Measurements from ENCODE around the gene TOM1L1. TPM values are rescaled to one million over a fixed set of nuclear protein-coding genes. Genes with fewer than 3 reads are reported as not detected.

Gene TOM1L1
- total and polyA plus RNA-seq, 4 donors = 21.4 to 119 (median 33.9) TPM

- H3K4me1 ChIP-seq (ENCODE audit: control insufficient read depth in 4 of 4, insufficient read depth in 4 of 4, low read length in 3 of 4) = no peaks in the 10 kb centered on the region
- H3K27me3 ChIP-seq (ENCODE audit: control insufficient read depth in 4 of 4, insufficient read depth in 4 of 4, low read length in 3 of 4) = no peaks in the 10 kb centered on the region
- TF ChIP-seq EGR1 (IDR thresholded peaks at IDR 0.05; ENCODE audit: low read depth in 2 of 2) (no peak), REST (IDR thresholded peaks at IDR 0.05) (no peak), HNF4A (conservative IDR thresholded peaks at IDR 0.05) (no peak), TAF1 (conservative IDR thresholded peaks at IDR 0.05) (no peak), YY1 (IDR thresholded peaks at IDR 0.05) (no peak), FOXA1 (IDR thresholded peaks at IDR 0.05) (no peak), GABPA (IDR thresholded peaks at IDR 0.05 in 1 of 2, conservative IDR thresholded peaks at IDR 0.05 in 1 of 2) (no peak), NR2F2 (IDR thresholded peaks at IDR 0.05) (no peak), SP1 (IDR thresholded peaks at IDR 0.05) (no peak), HNF4G (IDR thresholded peaks at IDR 0.05) (no peak), FOXA2 (IDR thresholded peaks at IDR 0.05) (no peak), JUND (IDR thresholded peaks at IDR 0.05) (no peak), CTCF (IDR thresholded peaks at IDR 0.05; ENCODE audit: low read depth, low read length, missing input control) (no peak), RAD21 (IDR thresholded peaks at IDR 0.05) (no peak), RXRA (IDR thresholded peaks at IDR 0.05) (no peak)
- TF ChIP-seq, protein P1, sequence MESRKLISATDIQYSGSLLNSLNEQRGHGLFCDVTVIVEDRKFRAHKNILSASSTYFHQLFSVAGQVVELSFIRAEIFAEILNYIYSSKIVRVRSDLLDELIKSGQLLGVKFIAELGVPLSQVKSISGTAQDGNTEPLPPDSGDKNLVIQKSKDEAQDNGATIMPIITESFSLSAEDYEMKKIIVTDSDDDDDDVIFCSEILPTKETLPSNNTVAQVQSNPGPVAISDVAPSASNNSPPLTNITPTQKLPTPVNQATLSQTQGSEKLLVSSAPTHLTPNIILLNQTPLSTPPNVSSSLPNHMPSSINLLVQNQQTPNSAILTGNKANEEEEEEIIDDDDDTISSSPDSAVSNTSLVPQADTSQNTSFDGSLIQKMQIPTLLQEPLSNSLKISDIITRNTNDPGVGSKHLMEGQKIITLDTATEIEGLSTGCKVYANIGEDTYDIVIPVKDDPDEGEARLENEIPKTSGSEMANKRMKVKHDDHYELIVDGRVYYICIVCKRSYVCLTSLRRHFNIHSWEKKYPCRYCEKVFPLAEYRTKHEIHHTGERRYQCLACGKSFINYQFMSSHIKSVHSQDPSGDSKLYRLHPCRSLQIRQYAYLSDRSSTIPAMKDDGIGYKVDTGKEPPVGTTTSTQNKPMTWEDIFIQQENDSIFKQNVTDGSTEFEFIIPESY (IDR thresholded peaks at IDR 0.05) = no peak
- TF ChIP-seq, protein P2, sequence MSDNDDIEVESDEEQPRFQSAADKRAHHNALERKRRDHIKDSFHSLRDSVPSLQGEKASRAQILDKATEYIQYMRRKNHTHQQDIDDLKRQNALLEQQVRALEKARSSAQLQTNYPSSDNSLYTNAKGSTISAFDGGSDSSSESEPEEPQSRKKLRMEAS (IDR thresholded peaks at IDR 0.05) = no peak
- TF ChIP-seq, protein P3, sequence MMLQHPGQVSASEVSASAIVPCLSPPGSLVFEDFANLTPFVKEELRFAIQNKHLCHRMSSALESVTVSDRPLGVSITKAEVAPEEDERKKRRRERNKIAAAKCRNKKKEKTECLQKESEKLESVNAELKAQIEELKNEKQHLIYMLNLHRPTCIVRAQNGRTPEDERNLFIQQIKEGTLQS (IDR thresholded peaks at IDR 0.05) = no peak
- H3K9ac ChIP-seq (ENCODE audit: low read depth in 1 of 2, low read length in 2 of 2) = no peak overlapping the region
- no peak overlapping the region for H3K27ac ChIP-seq (ENCODE audit: low read depth in 1 of 2, low read length in 2 of 2)
- H3K9me3 ChIP-seq (ENCODE audit: control insufficient read depth in 4 of 4, low read length in 3 of 4) = no peaks in the 10 kb centered on the region
- H3K4me3 ChIP-seq (ENCODE audit: low read depth in 1 of 3, low read length in 3 of 3) = no peak overlapping the region
- no peak for DNase-seq (ENCODE audit: low spot score)
- peaks cover 1 to 26% (median 24%) of the 10 kb centered on the region in 4 donors for H3K36me3 ChIP-seq (ENCODE audit: control insufficient read depth in 4 of 4, insufficient read depth in 3 of 4, low read depth in 1 of 4, low read length in 3 of 4)
- WGBS = 97% methylated on average over 5 of the region's 5 CpGs
Observed at GRCh38 chr17:54924405-54924804, 23.8 kb downstream of the TOM1L1 start.

Measured in liver (tissue), 9 donors.